Vagina (tissue), 2 donors: ENCODE measurements around the gene BACH1.

Experiments used
- CTCF ChIP-seq, 3 experiments: fragments of 450-650 bp in 2 of 3; fragments of 200-600 bp in 1 of 3; sonication (generic) in 1 of 3; IDR thresholded peaks; one replicate each; pipeline ENCODE4 v1.5.1; 2017 to 2019; ENCODE audit warnings: antibody characterized with exemption in 3 of 3, mild to moderate bottlenecking in 2 of 3, moderate library complexity in 2 of 3
- POLR2A ChIP-seq, 2 donors: fragments of 450-650 bp; IDR thresholded peaks; one replicate each; pipeline ENCODE4 v1.6.1; 2017; ENCODE audit warnings: antibody characterized with exemption in 2 of 2, mild to moderate bottlenecking in 2 of 2, moderate library complexity in 2 of 2
- POLR2AphosphoS5 ChIP-seq, 2 donors: sonication (generic); formaldehyde crosslinking; IDR thresholded peaks; one replicate each; pipeline ENCODE4 v1.9.0; 2017; ENCODE audit warnings: antibody characterized with exemption in 2 of 2, mild to moderate bottlenecking in 2 of 2, low read depth in 1 of 2; ENCODE audit not compliant: insufficient read depth in 1 of 2

DNA sequence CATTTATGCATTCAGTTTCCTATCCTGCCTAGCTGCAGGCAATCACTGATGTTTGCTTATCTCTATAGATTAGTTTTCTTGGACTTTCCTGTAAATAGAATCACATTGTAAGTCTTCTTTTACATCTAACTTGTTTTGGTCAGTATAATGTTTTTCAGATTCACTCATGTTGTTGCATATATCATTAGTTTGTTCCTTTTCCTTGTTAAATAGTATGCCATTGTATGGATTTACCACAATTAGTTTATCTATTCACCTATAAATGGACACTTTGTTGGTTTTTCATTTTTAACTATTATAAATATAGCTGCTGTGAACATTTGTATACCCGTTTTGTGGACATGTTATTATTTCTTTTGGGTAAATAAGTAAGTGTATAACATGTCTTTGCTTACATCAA is 44.2 kb upstream of the BACH1 start:
- TF ChIP-seq POLR2A (IDR thresholded peaks at IDR 0.05) (no peak), CTCF (IDR thresholded peaks at IDR 0.05) (no peak), POLR2AphosphoS5 (IDR thresholded peaks at IDR 0.05; ENCODE audit: insufficient read depth in 1 of 2, low read depth in 1 of 2) (no peak)
